ENCODE results near the gene CTSC. TPM values are rescaled to one million over a fixed set of nuclear protein-coding genes. Genes with fewer than 3 reads are reported as not detected.

Gene CTSC
- polyA plus RNA-seq, 3 donors: 150 to 415 (median 284) TPM

DNA sequence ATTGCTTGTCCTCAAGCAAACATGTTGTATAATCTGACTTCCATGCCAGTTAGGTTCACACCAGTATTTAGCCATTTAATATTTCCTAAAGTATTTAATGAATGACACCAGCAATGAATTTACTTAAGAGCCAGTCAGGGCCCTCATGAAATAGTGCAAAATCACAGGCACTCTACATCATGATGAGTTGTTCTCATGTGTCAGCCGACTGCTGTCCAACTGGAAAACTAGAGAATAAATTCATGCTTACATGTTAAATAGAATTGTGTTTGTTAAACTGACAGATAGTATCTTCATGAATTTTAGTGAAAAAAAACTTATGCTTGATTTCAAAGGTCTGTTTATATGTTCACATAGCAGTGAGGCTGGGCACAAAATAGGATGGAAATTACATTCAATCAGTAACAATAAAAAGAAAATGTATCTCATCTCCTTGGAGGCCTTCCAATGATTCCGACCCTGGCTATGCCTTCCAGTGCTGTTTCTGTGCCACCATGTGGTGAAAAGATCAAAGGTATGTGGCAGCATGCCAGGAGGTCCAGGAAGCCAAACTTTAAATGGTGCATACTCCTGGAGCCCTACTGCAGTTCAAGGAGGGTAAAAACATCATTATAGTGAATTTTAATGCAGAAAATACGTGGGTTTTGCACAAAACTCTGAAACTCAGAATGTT is 45.2 kb downstream of the CTSC start:
- no peaks in the 10 kb centered on the region for H3K27me3 Mint-ChIP-seq (ENCODE audit: low read depth in 3 of 3)
- DNase-seq: no peak
- peaks cover 59 to 96% of the 10 kb centered on the region in 2 donors for H3K36me3 ChIP-seq (replicated peaks in 1 of 2; ENCODE audit: control insufficient read depth in 1 of 2, insufficient read depth in 2 of 2, low read length in 2 of 2)

DNA sequence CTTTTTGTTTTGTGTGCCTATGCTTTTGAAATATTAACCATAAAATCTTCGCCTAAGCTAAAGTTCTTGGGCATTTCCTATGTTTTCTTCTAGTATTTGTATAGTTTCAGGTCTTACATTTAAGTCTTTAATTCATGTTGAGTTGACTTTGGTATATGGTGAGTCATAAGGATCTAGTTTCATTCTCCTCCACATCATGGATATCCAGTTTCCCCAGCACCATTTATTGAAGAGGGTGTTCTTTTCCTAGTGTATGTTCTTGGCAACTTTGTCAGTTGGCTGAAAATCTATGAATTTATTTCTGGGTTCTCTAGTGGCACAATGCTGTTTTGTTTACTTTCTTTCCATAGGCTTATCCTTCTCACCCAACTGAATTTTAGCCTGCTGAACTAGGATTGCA is 49.0 kb downstream of the CTSC start:
- no peaks in the 10 kb centered on the region for H3K4me1 ChIP-seq (ENCODE audit: control insufficient read depth in 1 of 2, insufficient read depth in 2 of 2, low read length in 2 of 2)
- no peaks in the 10 kb centered on the region for H3K9me3 ChIP-seq (replicated peaks in 1 of 2; ENCODE audit: control insufficient read depth in 1 of 2, insufficient read depth in 1 of 2, low read length in 2 of 2)
- Mint-ChIP-seq H3K36me3 (peaks cover 61 to 75% of the 10 kb centered on the region in 2 donors), H3K9me3 (peaks cover 0 to 4% (median 0%) of the 10 kb centered on the region in 7 donors), H3K27ac (no peak overlapping the region), H3K27me3 (ENCODE audit: low read depth in 3 of 3) (no peaks in the 10 kb centered on the region), H3K4me3 (no peak overlapping the region), H3K4me1 (no peaks in the 10 kb centered on the region)
- no peak overlapping the region for H2AFZ ChIP-seq (ENCODE audit: insufficient read depth, low read depth, low read length, poor library complexity, severe bottlenecking)
- no peaks in the 10 kb centered on the region for H3K27me3 ChIP-seq (ENCODE audit: control insufficient read depth in 2 of 2, insufficient read depth in 2 of 2, low read length in 2 of 2)
- no peak overlapping the region for H3K27ac ChIP-seq (ENCODE audit: low read depth in 1 of 2, low read length in 2 of 2)
- no peak overlapping the region for H3K4me2 ChIP-seq (replicated peaks; ENCODE audit: extremely low read depth, low read length, poor library complexity, severe bottlenecking)
- TF ChIP-seq, protein P1, sequence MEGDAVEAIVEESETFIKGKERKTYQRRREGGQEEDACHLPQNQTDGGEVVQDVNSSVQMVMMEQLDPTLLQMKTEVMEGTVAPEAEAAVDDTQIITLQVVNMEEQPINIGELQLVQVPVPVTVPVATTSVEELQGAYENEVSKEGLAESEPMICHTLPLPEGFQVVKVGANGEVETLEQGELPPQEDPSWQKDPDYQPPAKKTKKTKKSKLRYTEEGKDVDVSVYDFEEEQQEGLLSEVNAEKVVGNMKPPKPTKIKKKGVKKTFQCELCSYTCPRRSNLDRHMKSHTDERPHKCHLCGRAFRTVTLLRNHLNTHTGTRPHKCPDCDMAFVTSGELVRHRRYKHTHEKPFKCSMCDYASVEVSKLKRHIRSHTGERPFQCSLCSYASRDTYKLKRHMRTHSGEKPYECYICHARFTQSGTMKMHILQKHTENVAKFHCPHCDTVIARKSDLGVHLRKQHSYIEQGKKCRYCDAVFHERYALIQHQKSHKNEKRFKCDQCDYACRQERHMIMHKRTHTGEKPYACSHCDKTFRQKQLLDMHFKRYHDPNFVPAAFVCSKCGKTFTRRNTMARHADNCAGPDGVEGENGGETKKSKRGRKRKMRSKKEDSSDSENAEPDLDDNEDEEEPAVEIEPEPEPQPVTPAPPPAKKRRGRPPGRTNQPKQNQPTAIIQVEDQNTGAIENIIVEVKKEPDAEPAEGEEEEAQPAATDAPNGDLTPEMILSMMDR (IDR thresholded peaks at IDR 0.05): no peak
- H3K79me2 ChIP-seq (ENCODE audit: insufficient read depth, low read length): no peaks in the 10 kb centered on the region
- H3K4me3 ChIP-seq (replicated peaks in 1 of 3; ENCODE audit: low read depth in 2 of 3, low read length in 3 of 3): no peak overlapping the region
- H3K36me3 ChIP-seq (replicated peaks in 1 of 2; ENCODE audit: control insufficient read depth in 1 of 2, insufficient read depth in 2 of 2, low read length in 2 of 2): peaks cover 30 to 93% of the 10 kb centered on the region in 2 donors
- no peak overlapping the region for H3K9ac ChIP-seq (ENCODE audit: insufficient read depth, low read length, poor library complexity, severe bottlenecking)
- H4K20me1 ChIP-seq (ENCODE audit: insufficient read depth, low read length): peaks cover 5% of the 10 kb centered on the region
- intact Hi-C loops (cut with micrococcal nuclease): no loop called here
- DNase-seq: no peak
- no CpG with 5 or more reads among the region's 1 CpG for WGBS (ENCODE audit: insufficient coverage)

More for the DNA sequence above, 45.2 kb downstream of the CTSC start:
- Mint-ChIP-seq H3K4me3 (no peak overlapping the region), H3K27ac (no peak overlapping the region), H3K9me3 (peaks cover 0 to 4% (median 0%) of the 10 kb centered on the region in 7 donors), H3K36me3 (peaks cover 84 to 87% of the 10 kb centered on the region in 2 donors), H3K4me1 (no peaks in the 10 kb centered on the region)
- 80% methylated on average over 2 of the region's 3 CpGs for WGBS (ENCODE audit: insufficient coverage)
- TF ChIP-seq, protein P1 (IDR thresholded peaks at IDR 0.05): no peak
- Histone ChIP-seq H3K27ac (ENCODE audit: low read depth in 1 of 2, low read length in 2 of 2) (peak overlapping the region in 1 of 2 donors; percentile 22), H3K4me1 (ENCODE audit: control insufficient read depth in 1 of 2, insufficient read depth in 2 of 2, low read length in 2 of 2) (no peaks in the 10 kb centered on the region), H4K20me1 (ENCODE audit: insufficient read depth, low read length) (peaks cover 19% of the 10 kb centered on the region), H3K27me3 (ENCODE audit: control insufficient read depth in 2 of 2, insufficient read depth in 2 of 2, low read length in 2 of 2) (no peaks in the 10 kb centered on the region), H2AFZ (ENCODE audit: insufficient read depth, low read depth, low read length, poor library complexity, severe bottlenecking) (no peak overlapping the region), H3K4me3 (replicated peaks in 1 of 3; ENCODE audit: low read depth in 2 of 3, low read length in 3 of 3) (no peak overlapping the region), H3K79me2 (ENCODE audit: insufficient read depth, low read length) (peaks cover 3% of the 10 kb centered on the region), H3K4me2 (replicated peaks; ENCODE audit: extremely low read depth, low read length, poor library complexity, severe bottlenecking) (no peak overlapping the region), H3K9ac (ENCODE audit: insufficient read depth, low read length, poor library complexity, severe bottlenecking) (no peak overlapping the region), H3K9me3 (replicated peaks in 1 of 2; ENCODE audit: control insufficient read depth in 1 of 2, insufficient read depth in 1 of 2, low read length in 2 of 2) (no peaks in the 10 kb centered on the region)
- intact Hi-C loops (cut with micrococcal nuclease): no loop called here

Data from CD14-positive monocyte (primary cell).